GM12864 (cell line): ENCODE data around the gene ROR1.

Experiments used
- DNase-seq: peaks from one replicate; pipeline ENCODE4 v3.0.0-alpha.2; 2011; ENCODE audit warnings: low read depth
- H3K4me3 ChIP-seq: 2 replicates; pipeline ENCODE4 v1.5.1; 2011; ENCODE audit warnings: mild to moderate bottlenecking, low read depth, low read length, control low read depth
- CTCF ChIP-seq: IDR thresholded peaks from 2 replicates; pipeline ENCODE4 v1.5.1; 2011; ENCODE audit warnings: low read depth, mild to moderate bottlenecking, moderate library complexity, low read length, control low read depth, inconsistent platforms; ENCODE audit errors: missing control alignments

Gene ROR1

DNA sequence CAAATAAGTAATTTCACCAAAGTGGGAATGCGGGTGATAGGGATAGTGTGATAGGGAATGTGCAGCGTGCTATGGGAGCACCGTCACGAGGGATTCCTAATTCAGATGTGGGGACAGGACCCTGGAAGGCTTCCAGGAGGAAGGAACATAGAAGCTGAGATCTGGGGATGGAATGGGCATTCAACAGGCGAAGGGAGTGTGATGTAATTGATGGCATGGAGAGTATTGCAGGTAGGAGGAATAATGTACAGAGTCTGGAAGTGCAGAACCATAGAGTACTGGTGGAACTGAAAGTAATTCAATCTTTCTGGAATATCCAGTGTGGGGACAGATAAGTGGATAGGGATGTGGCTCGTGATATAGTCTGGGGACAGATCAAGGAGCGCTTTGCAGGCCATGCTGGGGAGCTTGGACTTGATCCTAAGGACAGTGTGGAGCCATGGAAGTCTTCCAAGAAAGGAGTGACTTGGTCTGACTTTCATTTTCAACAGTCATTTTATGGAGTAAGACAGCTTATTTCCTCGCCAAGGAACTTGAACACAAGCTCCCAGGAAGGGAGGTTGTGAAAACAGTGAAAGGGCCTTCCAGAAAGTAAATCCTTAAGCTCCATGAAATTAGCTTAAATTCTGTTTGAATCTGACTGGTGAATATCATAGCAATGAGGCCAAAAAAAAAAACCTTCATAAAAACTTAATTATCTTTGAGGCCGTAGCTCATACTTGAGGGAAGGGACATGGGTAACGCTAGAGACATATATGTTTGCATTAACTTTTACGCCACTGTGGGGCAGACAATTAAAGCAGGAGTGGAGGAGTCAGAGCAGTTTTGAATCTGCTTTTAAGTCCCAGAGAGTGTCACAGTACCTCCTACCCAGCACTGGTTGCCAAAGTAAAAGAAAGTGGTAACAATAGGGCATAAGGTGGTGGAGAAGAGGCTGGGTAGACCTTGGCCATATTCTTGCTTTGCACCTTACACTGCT lies 55.8 kb downstream of the ROR1 start:
- no peak overlapping the region for H3K4me3 ChIP-seq
- no peak for DNase-seq
- no peak for TF ChIP-seq CTCF

DNA sequence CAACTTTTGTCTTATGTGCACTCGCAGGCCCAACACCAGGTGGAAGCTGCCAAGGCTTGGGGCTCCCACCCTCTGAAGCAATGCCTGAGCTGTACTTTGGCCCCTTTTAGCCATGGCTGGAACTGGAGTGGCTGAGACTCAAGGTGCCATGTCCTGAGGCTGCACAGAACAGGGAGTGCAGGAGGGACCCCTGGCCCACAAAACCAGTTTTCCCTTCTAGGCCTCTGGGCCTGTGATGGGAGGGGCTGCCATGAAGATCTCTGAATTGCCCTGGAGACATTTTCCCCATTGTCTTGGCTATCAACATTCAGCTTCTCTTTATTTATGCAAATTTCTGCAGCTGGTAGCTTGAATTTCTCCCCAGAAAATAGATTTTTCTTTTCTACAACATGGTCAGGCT lies 57.6 kb downstream of the ROR1 start:
- DNase-seq, result no peak
- no peak for TF ChIP-seq CTCF
- no peak overlapping the region for H3K4me3 ChIP-seq

DNA sequence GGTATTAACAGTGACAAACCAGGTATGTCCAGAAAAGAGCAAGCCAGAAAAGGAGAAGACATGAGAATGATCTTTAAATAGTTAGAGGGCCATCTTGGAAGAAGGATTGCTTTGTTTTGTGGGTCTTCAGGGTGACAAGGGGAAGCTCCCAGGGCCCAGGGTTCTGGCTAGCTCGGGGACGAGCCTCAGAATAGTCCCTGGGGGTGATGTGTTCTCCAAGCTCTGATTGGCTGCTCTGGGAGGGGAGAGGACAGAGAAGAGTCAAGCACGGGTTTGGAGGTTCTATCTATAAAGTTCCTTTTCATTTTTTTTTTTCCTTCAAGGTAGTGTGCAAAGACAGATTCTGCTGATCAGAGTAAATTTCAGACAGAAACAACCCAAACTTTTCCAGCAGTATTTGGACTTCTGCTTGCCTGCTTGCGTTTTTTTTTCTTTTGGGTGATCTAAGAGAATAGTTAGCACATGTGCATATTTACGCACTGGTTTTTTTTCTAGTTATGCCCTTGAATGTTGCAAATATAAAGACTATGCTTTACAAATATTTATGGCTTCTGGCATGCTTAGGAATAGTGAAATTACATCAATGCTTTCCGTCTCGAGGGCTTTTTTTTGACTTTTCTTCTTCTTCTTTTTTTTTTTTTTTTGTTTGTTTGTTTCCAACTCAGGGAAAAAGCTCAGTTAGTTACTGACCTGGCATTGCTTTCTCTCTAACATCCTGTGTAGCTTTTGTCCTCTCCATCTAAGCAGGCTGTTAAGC lies 59.7 kb downstream of the ROR1 start:
- no peak for TF ChIP-seq CTCF
- no peak overlapping the region for H3K4me3 ChIP-seq
- DNase-seq, result no peak

DNA sequence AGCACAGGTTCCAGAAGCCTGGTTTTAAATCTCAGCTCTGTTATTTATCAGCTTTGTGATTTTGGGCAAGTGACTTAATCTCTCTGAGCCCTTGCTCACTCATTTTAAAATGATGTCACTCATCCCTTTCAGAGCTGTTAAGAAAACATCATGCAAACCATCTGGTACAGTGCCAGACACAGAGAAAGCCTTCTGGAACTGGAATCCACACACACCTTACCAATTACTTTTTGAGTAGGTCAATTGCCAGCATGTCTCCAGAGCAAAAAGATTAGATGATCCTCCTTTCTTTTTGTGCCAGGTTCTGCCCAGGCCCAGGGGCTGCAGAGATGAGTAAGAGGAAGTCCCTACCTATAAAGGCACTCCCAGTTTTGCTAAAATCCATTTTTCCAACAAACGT lies 61.3 kb downstream of the ROR1 start:
- TF ChIP-seq CTCF, result no peak
- DNase-seq, result no peak

DNA sequence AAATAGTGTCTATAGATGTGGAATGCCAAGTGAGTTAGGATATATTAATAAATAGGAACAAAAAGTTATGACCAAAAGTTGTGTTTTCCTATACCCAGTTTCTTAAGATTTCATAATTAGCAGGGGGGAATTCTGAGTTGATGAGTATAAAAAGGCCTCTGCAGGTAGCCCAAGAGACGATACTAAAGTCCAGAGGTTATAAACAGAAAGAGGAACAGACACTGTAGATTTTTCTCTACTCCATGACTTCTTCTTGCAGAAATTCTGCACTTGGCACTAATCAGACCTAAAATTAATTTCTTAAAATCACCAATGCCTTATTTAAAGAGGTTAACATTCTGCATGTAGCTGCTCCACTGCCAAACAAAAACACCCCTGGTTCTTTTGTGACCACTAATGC lies 62.6 kb downstream of the ROR1 start:
- TF ChIP-seq CTCF, result no peak
- H3K4me3 ChIP-seq, result no peak overlapping the region
- no peak for DNase-seq

More for the DNA sequence above, 61.3 kb downstream of the ROR1 start:
- no peak overlapping the region for H3K4me3 ChIP-seq

- DNase-seq, result no peak
- no peak for TF ChIP-seq CTCF
- no peak overlapping the region for H3K4me3 ChIP-seq
Observed at GRCh38 chr1:63836830-63837229, 63.0 kb downstream of the ROR1 start.
